SHP77 (cell line): Measurements from ENCODE around the gene GABRA5.
"Not testable (repeated sequence)": the region's sequence is repeated elsewhere in the genome, so short reads cannot be mapped to it uniquely, and the experiment has no call there.

ENCODE experiments used
- DNase-seq, 2 experiments: peaks; one replicate each; lab custom pipeline; 2025; lab: John Stamatoyannopoulos, UW

GABRA5 gene

DNA sequence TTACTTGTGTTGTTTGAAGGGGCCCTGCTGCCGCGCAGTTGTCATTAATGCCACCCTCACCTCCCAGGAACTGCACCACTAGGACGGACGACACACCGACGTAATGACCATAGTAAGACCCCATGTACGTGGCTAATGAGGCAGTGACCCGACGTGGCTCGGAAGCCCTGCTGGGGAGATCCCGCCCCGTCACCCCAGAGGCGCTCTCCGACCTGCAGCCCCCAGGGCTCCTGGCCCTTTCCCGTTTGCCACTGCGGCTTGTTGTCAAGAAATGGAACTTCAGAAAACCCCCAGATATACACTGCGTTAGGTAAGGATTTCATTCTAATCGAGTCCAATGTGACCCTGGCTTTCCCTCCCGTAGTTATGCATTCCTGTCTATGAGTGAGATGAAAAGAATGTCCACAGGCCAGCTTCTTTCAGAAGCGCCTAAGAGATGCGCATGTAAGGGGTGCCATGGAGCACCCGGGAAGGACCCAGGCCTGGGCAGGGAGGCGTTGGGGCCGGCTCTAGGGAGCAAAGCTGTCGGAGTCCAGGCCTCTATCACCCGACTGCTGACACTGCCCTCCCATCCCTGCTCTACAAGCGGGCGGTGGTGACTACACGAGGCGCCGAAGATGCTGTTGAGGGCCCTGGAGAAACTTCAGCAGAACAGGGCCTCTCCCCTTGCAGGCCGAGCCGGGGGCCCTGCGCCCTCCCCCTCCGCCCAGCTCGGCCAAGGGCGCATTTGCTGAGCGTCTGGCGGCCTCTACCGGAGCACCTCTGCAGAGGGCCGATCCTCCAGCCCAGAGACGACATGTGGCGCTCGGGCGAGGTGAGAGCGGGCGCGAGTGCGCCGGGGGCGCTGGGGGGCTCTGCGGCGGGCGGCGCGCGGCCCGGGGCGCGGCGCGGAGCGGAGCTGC, at the start of gene GABRA5:
TSS of gene GABRA5 (plus strand) at position 765 of the 902 bp plus-strand sequence. CDS start 2,187 bp downstream, outside the sequence.
- DNase-seq, result no peak

DNA sequence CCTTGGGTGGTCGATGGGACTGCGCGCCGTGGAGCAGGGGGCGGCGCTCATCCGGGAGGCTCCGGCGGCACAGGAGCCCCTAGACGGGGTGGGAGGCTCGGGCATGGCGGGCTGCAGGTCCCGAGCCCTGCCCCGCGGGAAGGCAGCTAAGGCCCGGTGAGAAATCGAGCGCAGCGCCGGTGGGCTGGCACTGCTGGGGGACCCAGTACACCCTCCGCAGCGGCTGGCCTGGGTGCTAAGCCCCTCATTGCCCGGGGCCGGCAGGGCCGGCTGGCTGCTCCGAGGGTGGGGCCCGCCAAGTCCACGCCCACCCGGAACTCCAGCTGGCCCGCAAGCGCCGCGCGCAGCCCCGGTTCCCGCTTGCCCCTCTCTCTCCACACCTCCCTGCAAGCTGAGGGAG, 35.7 kb upstream of the GABRA5 start:
- not testable (repeated sequence) for DNase-seq

DNA sequence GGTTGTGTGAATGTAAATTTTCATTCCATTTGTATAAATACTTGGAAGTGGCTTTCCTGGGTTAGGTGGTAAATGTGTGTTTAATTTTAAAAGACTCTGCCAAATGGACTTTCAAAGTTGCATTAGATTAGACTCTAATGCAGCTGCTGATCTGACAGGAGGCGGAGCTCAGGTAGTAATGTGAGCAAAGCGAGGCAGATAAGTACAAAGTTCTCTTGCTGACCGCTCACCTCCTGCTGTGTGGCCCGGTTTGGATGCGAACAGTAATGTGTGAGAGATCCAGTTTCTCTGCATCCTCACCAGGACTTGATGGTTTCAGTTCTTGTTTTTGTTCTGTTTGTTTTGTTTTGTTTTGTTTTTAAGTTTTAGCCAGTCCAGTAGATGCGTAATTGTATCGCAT, 34.9 kb upstream of the GABRA5 start:
- DNase-seq, result no peak

DNA sequence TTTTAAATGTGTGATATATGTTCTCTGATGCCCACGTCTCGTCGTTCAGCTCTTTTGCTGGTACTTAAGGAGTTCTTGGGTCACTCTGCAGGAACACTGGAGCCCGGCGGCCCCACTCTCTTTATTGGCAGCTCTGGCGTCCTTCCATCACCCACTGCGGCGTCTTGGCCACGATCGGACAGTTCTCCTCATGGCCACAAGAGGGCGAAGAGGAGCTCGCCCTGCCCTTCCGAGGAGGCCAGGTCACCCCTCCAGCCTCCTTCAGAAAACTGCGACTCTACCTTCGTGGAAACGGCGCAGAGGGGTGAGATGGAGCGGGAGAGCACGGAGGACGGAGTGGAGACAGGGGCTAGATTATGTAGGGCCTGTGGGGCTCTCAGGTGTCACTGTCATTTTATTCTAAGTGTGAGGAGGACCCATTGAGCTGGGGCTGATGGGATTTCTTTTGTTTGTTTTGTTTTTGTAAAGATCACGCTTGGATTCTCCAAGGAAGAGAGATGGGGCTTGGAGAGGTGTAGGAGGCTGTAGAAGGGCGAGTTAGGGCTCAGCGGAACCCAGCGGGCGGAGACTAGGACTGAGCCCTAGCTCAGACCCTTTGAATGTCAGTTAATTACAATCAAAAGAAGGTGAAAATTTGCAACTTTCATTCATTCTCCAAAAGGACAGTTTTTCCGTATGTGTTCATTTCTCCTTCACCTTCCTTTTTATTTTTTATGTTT, 28.0 kb upstream of the GABRA5 start:
- peak; percentile 6 to 35 for DNase-seq

DNA sequence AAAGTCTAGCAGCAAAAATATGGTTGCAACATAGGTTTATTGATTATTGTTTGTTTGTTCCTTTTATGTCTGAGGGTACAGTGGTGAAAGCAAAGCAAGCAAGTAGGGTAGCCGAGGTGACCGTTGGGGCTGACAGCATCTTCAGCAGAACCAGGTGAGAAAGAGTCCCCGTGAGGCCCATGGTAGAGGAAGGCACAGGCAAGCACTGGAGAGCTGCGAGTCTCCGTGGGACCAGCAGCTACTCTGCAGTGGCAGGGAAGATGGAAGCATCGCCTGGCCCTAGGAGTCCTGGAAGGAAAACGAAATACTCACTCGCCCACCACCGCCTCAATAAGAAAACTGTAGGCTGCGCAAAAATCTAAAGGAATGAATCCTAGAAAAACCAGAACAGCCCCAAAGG, 25.3 kb upstream of the GABRA5 start:
- DNase-seq, result no peak

GRCh38 chr15:26841941-26842340, 24.9 kb upstream of the GABRA5 start:
- no peak for DNase-seq

GRCh38 chr15:26842391-26842790, 24.5 kb upstream of the GABRA5 start:
- no peak for DNase-seq

GRCh38 chr15:26844901-26845300, 22.0 kb upstream of the GABRA5 start:
- DNase-seq, result no peak

DNA sequence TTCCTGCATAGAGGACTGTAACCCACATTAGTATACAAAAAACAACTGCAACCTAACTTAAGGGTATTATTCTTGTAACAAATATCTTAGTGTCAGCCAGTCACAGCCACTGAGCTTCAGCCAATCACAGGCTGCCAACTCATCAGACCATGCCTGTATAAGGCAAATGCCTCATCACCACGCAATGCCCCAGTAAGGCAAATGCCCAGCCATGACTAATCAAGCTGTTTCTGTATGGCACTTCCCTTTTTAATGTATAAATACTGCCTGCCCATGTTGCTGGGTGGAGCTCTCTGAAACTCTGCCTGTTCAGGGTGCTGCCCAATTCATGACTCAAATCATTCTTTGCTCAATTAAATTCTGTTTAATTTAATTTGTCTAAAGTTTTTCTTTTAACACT, 18.4 kb upstream of the GABRA5 start:
- no peak for DNase-seq

- no peak for DNase-seq
Observed at GRCh38 chr15:26850161-26850560, 16.7 kb upstream of the GABRA5 start.

GRCh38 chr15:26852980-26853379, 13.9 kb upstream of the GABRA5 start:
- DNase-seq, result no peak

GRCh38 chr15:26854435-26854834, 12.4 kb upstream of the GABRA5 start:
- DNase-seq, result no peak

- DNase-seq, result peak; percentile 38 to 46
Observed at GRCh38 chr15:26864664-26865191, 2.1 kb upstream of the GABRA5 start.

DNA sequence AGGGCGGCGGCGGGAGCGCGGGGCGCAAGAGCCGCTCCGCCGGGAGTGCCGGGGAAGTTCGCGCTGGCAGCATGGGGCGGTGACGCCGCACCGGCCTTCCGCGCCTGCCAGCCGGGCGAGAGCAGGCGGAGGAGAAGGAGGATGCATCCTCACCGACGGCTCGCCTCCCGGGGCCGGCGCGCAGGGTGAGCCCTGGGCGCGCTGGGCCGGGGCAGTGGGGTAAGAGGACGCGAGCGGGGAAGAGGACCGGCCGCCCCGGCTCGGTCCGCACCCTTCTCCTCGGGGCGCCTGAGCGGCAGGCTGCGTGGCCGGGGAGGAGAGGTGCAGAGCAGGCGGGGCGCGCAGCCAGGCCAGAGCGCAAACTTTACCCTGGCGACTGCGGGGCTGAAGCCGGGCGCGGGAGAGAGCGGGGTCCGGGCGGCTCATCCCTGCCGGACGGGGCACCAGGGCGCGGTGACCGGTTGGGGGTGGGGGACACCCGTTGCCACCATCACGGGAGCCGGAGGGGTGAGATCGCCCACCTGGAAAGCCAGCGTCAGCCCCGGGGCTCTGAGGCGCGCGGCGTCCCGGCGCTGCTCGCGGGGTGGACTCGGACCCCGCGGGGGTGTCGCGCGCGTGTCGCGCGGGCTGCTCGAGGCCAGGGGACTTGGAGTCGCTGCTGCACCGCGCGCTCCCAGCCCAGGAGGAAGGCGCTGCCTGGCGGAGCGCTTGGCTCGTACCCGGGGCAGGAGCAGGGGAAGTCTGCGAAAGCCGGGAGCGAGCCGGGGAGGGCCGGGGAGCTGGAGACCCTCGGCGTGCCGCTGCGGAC, 542 bp downstream of the GABRA5 start:
- DNase-seq, result no peak

GRCh38 chr15:26868029-26868685, 1.3 kb downstream of the GABRA5 start:
- DNase-seq, result no peak

GRCh38 chr15:26869628-26870027, 2.8 kb downstream of the GABRA5 start:
- DNase-seq, result no peak

GRCh38 chr15:26870346-26870745, 3.5 kb downstream of the GABRA5 start:
- no peak for DNase-seq

- DNase-seq, result no peak
Observed at GRCh38 chr15:26872206-26872605, 5.3 kb downstream of the GABRA5 start.

DNA sequence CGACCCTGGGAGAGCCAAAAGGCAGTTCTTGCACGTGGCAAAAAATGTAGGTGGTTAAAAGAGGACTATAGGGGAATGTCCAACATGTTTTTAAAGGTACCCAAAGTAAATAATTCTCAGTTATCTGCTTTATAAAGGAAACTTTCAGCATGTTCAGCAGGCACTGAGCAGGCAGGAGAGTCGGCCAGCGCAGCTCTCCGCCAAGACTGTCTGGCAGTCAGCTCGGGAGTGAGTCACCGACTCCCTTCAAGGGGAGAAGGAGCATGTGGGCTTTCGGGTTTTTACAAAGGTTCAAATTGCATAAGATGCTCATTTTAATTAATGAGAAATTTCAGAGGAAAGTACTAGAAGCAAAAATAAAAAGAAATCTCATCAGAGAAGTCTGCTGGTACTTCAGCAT, 7.0 kb downstream of the GABRA5 start:
- DNase-seq, result no peak

DNA sequence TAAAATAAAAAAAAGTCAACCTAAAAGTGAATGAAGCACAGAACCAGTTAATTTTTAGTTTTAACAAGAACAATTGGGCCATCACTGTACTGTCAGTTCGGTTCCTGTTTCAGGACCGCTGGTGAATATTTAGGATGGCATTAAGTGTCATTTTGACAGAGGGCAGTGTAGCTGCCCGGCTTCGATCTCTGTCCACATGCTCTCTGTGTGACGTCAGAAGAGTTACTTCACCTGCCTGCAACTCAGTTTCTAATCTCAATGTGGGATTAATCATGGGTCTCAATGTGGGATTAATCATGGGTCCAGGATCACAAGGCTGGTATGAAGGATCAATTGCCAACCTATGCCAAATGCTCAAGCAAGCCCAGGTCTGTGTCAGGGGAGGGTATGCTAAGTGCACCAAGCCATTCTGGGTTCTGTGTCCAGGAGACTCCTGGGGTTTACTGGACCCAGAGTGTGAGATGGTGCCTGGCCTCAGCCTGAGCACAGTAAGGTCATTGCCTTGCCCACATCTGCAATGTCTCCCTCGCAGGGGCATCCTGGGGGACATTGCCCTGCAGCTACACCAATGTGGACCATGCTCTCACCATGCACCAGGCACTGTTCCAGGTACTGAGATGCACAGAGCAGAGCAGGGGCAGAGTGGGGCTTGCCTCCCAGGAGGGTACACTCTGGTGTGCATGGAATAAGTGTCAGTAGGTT, 8.1 kb downstream of the GABRA5 start:
- DNase-seq, result no peak

- no peak for DNase-seq
Observed at GRCh38 chr15:26875476-26875850, 8.6 kb downstream of the GABRA5 start.
